ENCODE data around the gene ULBP2.
"Not testable (repeated sequence)": the region's sequence is repeated elsewhere in the genome, so short reads cannot be mapped to it uniquely, and the experiment has no call there.

Gene ULBP2

GRCh38 chr6:149967591-149967990 lies 25.8 kb downstream of the ULBP2 start:
- Histone ChIP-seq H3K9ac (ENCODE audit: insufficient read length) (no peak overlapping the region), H3K9me3 (ENCODE audit: low read depth, low read length) (no peaks in the 10 kb centered on the region), H3K36me3 (ENCODE audit: insufficient read depth, low read length) (no peaks in the 10 kb centered on the region), H3K4me3 (no peak overlapping the region), H3K27ac (no peak overlapping the region)
- TF ChIP-seq FOXP2 (optimal IDR thresholded peaks at IDR 0.05; ENCODE audit: control extremely low read depth, extremely low read length, insufficient read depth) (no peak), POLR2AphosphoS5 (IDR thresholded peaks at IDR 0.05; ENCODE audit: borderline replicate concordance, low read depth, low read length) (no peak), EZH2 (IDR thresholded peaks at IDR 0.05) (no peak)
- no peak for DNase-seq (ENCODE audit: low read depth, low spot score)

DNA sequence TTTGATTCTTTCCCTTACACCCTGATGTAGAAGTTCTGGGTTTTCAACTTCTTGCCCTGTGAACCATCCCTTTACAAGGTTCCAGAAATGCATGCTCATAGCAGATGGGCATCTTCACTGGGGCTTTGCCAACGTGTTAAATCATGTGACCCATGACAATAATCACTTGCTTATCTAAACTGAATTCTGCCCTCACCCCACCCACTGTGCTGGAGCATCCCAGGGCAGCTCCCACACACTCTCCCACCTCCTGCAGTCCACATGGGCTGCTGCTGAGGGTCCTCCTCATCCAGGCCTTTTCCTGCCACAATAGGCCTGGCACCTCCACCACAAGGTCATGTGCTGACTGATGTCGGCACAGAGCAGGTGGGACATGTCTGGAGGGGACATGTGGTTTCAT lies 26.2 kb downstream of the ULBP2 start:
- not testable (repeated sequence) for H3K27ac ChIP-seq; H3K9me3 ChIP-seq (ENCODE audit: low read depth, low read length); DNase-seq (ENCODE audit: low read depth, low spot score); H3K36me3 ChIP-seq (ENCODE audit: insufficient read depth, low read length); H3K9ac ChIP-seq (ENCODE audit: insufficient read length); H3K4me3 ChIP-seq

- not testable (repeated sequence) for H3K27ac ChIP-seq; H3K9ac ChIP-seq (ENCODE audit: insufficient read length); H3K9me3 ChIP-seq (ENCODE audit: low read depth, low read length); DNase-seq (ENCODE audit: low read depth, low spot score); H3K36me3 ChIP-seq (ENCODE audit: insufficient read depth, low read length); H3K4me3 ChIP-seq
These were observed 27.1 kb downstream of the ULBP2 start for GRCh38 chr6:149968909-149969308.

- TF ChIP-seq EZH2 (IDR thresholded peaks at IDR 0.05), result no peak
- TF ChIP-seq FOXP2 (optimal IDR thresholded peaks at IDR 0.05; ENCODE audit: control extremely low read depth, extremely low read length, insufficient read depth), result no peak
- TF ChIP-seq POLR2AphosphoS5 (IDR thresholded peaks at IDR 0.05; ENCODE audit: borderline replicate concordance, low read depth, low read length), result no peak
- no peaks in the 10 kb centered on the region for H3K9me3 ChIP-seq (ENCODE audit: low read depth, low read length)
- H3K9ac ChIP-seq (ENCODE audit: insufficient read length), result no peak overlapping the region
- H3K4me3 ChIP-seq, result no peak overlapping the region
- no peak for DNase-seq (ENCODE audit: low read depth, low spot score)
- no peaks in the 10 kb centered on the region for H3K36me3 ChIP-seq (ENCODE audit: insufficient read depth, low read length)
- no peak overlapping the region for H3K27ac ChIP-seq
These were observed 27.8 kb downstream of the ULBP2 start for GRCh38 chr6:149969635-149970034.

DNA sequence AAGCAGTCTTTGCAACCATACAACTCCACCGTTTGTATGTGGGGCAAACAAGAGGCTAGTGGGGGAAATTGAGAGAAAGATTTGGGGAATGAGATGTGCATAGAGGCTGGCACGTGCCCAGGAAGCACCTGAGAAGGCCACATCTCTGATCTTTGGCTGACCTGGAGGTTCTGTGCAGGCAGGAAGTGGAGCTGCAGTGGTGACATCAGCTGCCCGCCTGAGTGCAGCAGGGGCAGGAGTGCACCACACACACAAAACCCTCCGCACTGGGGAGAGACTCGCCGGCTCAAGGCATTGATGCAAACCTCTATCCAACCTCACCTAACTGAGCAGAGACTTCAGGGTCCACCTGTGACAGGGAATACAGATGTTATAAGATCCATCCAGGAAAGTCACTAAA lies 32.6 kb downstream of the ULBP2 start:
- not testable (repeated sequence) for DNase-seq (ENCODE audit: low read depth, low spot score); H3K36me3 ChIP-seq (ENCODE audit: insufficient read depth, low read length); H3K27ac ChIP-seq; H3K9ac ChIP-seq (ENCODE audit: insufficient read length); H3K9me3 ChIP-seq (ENCODE audit: low read depth, low read length); H3K4me3 ChIP-seq

DNA sequence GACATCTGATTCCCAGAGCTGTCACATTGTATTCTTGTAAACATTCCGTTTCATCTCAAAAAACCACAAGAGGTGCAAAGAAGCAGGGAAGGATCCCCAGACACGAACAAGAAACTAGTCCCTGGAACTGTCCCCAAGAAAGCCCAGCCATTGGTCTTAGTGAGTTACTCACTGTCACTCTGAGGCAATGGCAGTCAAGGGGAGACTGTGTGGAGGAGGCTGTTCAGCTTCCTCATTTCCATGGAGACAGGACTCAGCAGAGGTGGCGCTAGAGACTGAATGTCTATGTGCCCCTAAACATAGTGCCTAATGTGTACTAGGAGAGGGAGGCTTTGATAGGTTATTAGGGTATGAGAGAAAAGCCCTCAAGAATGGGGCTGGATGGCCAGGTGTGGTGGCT lies 33.0 kb downstream of the ULBP2 start:
- DNase-seq (ENCODE audit: low read depth, low spot score), result no peak
- Histone ChIP-seq H3K36me3 (ENCODE audit: insufficient read depth, low read length) (no peaks in the 10 kb centered on the region), H3K9ac (ENCODE audit: insufficient read length) (no peak overlapping the region), H3K4me3 (no peak overlapping the region), H3K9me3 (ENCODE audit: low read depth, low read length) (no peaks in the 10 kb centered on the region), H3K27ac (no peak overlapping the region)
- no peak for TF ChIP-seq POLR2AphosphoS5 (IDR thresholded peaks at IDR 0.05; ENCODE audit: borderline replicate concordance, low read depth, low read length)
- TF ChIP-seq EZH2 (IDR thresholded peaks at IDR 0.05), result no peak
- TF ChIP-seq FOXP2 (optimal IDR thresholded peaks at IDR 0.05; ENCODE audit: control extremely low read depth, extremely low read length, insufficient read depth), result no peak

DNA sequence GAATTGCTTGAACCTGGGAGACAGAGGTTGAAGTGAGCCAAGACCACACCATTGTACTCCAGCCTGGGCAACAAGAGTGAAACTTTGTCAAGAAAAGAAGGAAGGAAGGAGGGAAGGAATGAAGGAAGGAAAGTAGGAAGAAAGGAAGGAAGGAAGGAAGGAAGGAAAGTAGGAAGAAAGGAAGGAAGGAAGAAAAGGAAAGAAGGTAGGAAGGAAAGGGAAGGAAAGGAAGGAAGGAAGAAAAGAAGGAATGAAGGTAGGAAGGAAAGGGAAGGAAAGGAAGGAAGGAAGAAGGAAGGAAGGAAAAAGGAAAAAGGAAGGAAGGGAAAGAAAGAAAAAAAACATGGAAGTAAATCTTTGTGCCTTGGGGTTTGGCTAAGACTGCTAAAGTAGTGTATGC lies 33.6 kb downstream of the ULBP2 start:
- no peak for DNase-seq (ENCODE audit: low read depth, low spot score)
- TF ChIP-seq EZH2 (IDR thresholded peaks at IDR 0.05) (no peak), POLR2AphosphoS5 (IDR thresholded peaks at IDR 0.05; ENCODE audit: borderline replicate concordance, low read depth, low read length) (no peak), FOXP2 (optimal IDR thresholded peaks at IDR 0.05; ENCODE audit: control extremely low read depth, extremely low read length, insufficient read depth) (no peak)
- Histone ChIP-seq H3K36me3 (ENCODE audit: insufficient read depth, low read length) (no peaks in the 10 kb centered on the region), H3K9ac (ENCODE audit: insufficient read length) (no peak overlapping the region), H3K27ac (no peak overlapping the region), H3K4me3 (no peak overlapping the region), H3K9me3 (ENCODE audit: low read depth, low read length) (no peaks in the 10 kb centered on the region)

DNA sequence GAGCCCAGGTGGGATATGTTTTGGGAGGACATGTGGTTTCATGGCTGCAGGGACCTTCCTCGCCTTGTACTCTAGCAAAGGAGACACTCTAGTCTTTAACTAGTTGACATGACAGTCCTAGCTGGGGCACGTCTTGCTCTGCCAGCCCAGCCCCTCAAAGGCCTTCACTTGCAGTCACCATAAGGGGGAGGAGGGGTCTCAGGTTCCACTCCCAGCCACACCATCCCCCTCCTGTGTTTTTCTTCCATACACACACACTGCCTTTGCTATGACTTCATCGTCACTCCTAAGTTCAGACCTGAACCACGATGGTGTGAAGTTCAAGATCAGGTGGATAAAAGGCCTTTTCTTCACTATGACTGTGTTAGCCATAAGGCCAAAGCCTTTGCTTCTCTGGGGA lies 35.4 kb downstream of the ULBP2 start:
- H3K9me3 ChIP-seq (ENCODE audit: low read depth, low read length), result no peaks in the 10 kb centered on the region

DNA sequence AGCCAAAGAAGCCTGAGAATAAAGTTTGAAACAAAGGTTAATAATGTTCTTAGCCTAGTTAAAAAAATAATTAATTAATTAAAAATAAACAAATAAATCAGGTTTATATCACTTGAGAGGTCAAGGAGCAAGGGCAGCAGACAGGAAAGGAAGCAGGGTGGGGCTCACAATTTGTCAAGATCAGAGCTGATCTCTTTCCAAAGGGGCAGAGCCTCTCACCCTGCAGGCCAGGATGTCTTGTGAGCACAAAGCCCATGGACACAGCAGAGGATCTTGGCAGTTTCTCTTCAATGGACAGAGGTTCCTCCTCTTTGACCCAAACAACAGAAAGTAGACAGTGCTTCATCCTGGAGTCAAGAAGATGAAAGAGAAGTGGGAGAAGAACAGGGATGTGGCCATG lies 36.8 kb downstream of the ULBP2 start:
- TF ChIP-seq EZH2 (IDR thresholded peaks at IDR 0.05) (no peak), POLR2AphosphoS5 (IDR thresholded peaks at IDR 0.05; ENCODE audit: borderline replicate concordance, low read depth, low read length) (no peak), FOXP2 (optimal IDR thresholded peaks at IDR 0.05; ENCODE audit: control extremely low read depth, extremely low read length, insufficient read depth) (no peak)

More for the DNA sequence above, 35.4 kb downstream of the ULBP2 start:
- Histone ChIP-seq H3K4me3 (no peak overlapping the region), H3K27ac (no peak overlapping the region), H3K9ac (ENCODE audit: insufficient read length) (no peak overlapping the region), H3K36me3 (ENCODE audit: insufficient read depth, low read length) (no peaks in the 10 kb centered on the region)
- no peak for TF ChIP-seq EZH2 (IDR thresholded peaks at IDR 0.05)
- TF ChIP-seq FOXP2 (optimal IDR thresholded peaks at IDR 0.05; ENCODE audit: control extremely low read depth, extremely low read length, insufficient read depth), result no peak
- TF ChIP-seq POLR2AphosphoS5 (IDR thresholded peaks at IDR 0.05; ENCODE audit: borderline replicate concordance, low read depth, low read length), result no peak
- no peak for DNase-seq (ENCODE audit: low read depth, low spot score)

GRCh38 chr6:149979293-149979692 lies 37.5 kb downstream of the ULBP2 start:
- no peaks in the 10 kb centered on the region for H3K9me3 ChIP-seq (ENCODE audit: low read depth, low read length)
- H3K4me3 ChIP-seq, result no peak overlapping the region
- no peaks in the 10 kb centered on the region for H3K36me3 ChIP-seq (ENCODE audit: insufficient read depth, low read length)
- H3K27ac ChIP-seq, result no peak overlapping the region
- no peak overlapping the region for H3K9ac ChIP-seq (ENCODE audit: insufficient read length)
- TF ChIP-seq EZH2 (IDR thresholded peaks at IDR 0.05) (no peak), POLR2AphosphoS5 (IDR thresholded peaks at IDR 0.05; ENCODE audit: borderline replicate concordance, low read depth, low read length) (no peak), FOXP2 (optimal IDR thresholded peaks at IDR 0.05; ENCODE audit: control extremely low read depth, extremely low read length, insufficient read depth) (no peak)
- DNase-seq (ENCODE audit: low read depth, low spot score), result no peak

More for the DNA sequence above, 36.8 kb downstream of the ULBP2 start:
- H3K4me3 ChIP-seq, result no peak overlapping the region
- no peak overlapping the region for H3K9ac ChIP-seq (ENCODE audit: insufficient read length)
- no peaks in the 10 kb centered on the region for H3K36me3 ChIP-seq (ENCODE audit: insufficient read depth, low read length)
- no peaks in the 10 kb centered on the region for H3K9me3 ChIP-seq (ENCODE audit: low read depth, low read length)
- no peak for DNase-seq (ENCODE audit: low read depth, low spot score)
- H3K27ac ChIP-seq, result no peak overlapping the region
